Endodermal cell (in vitro differentiated cells): Measurements from ENCODE around the gene HSF4. TPM values are rescaled to one million over a fixed set of nuclear protein-coding genes. Genes with fewer than 3 reads are reported as not detected.

ENCODE experiments used
- DNase-seq: peaks from one replicate; pipeline ENCODE4 v3.0.0-alpha.2; 2017
- H3K27ac ChIP-seq: 2 replicates; pipeline ENCODE4 v1.5.1; 2013; ENCODE audit warnings: mild to moderate bottlenecking, low read depth, low read length, moderate library complexity
- H3K27me3 ChIP-seq: 2 replicates; pipeline ENCODE4 v1.6.1; 2013; ENCODE audit warnings: mild to moderate bottlenecking, low read length, moderate library complexity; ENCODE audit not compliant: insufficient read depth, control insufficient read depth, poor library complexity, severe bottlenecking
- H3K36me3 ChIP-seq: 2 replicates; pipeline ENCODE4 v1.7.0; 2013; ENCODE audit warnings: mild to moderate bottlenecking, low read length, moderate library complexity; ENCODE audit not compliant: control insufficient read depth, insufficient read depth
- H3K4me1 ChIP-seq: one replicate; pipeline ENCODE4 v1.7.0; 2013; ENCODE audit warnings: low read length; ENCODE audit not compliant: control insufficient read depth, insufficient read depth
- H3K4me3 ChIP-seq: 2 replicates; pipeline ENCODE4 v1.5.1; 2013; ENCODE audit warnings: mild to moderate bottlenecking, low read length, moderate library complexity
- H3K9ac ChIP-seq: 2 replicates; pipeline ENCODE4 v1.6.1; 2013; ENCODE audit warnings: mild to moderate bottlenecking, low read length, moderate library complexity; ENCODE audit not compliant: poor library complexity, severe bottlenecking; ENCODE audit errors: extremely low read depth
- H3K9me3 ChIP-seq: 2 replicates; pipeline ENCODE4 v1.6.1; 2013; ENCODE audit warnings: mild to moderate bottlenecking, low read length, moderate library complexity; ENCODE audit not compliant: control insufficient read depth
- H3K27ac Mint-ChIP-seq: 2 replicates; pipeline ENCODE4 v1.8.0; 2020; ENCODE audit warnings: mixed read lengths
- H3K27me3 Mint-ChIP-seq: 2 replicates; pipeline ENCODE4 v1.8.0; 2021; ENCODE audit warnings: mild to moderate bottlenecking, mixed read lengths; ENCODE audit not compliant: insufficient read depth
- H3K36me3 Mint-ChIP-seq: 2 replicates; pipeline ENCODE4 v1.8.0; 2020; ENCODE audit warnings: low read depth, mixed read lengths
- H3K4me1 Mint-ChIP-seq: 2 replicates; pipeline ENCODE4 v1.8.0; 2020; ENCODE audit warnings: mixed read lengths
- H3K4me3 Mint-ChIP-seq: 2 replicates; pipeline ENCODE4 v1.8.0; 2020; ENCODE audit warnings: mild to moderate bottlenecking, moderate library complexity, mixed read lengths
- H3K9me3 Mint-ChIP-seq: 2 replicates; pipeline ENCODE4 v1.8.0; 2020; ENCODE audit warnings: mild to moderate bottlenecking, mixed read lengths
- CTCF ChIP-seq: fragments of 200-600 bp; sonication (generic); conservative IDR thresholded peaks from 2 replicates; pipeline ENCODE4 v1.5.0; 2021; ENCODE audit warnings: antibody characterized with exemption, mild to moderate bottlenecking
- WGBS, 2 experiments: methylation state at CpG; one replicate each; pipeline versions ENCODE4 v1.1.5 to v1.1.7; 2013; ENCODE audit warnings: missing lambda C conversion rate in 2 of 2, mixed read lengths in 1 of 2; ENCODE audit not compliant: insufficient coverage in 1 of 2, insufficient read length in 1 of 2; 5-methylcytosine and 5-hydroxymethylcytosine counted together
- total RNA-seq, 2 donors: library from RNA; stranded (reverse); fragmentation: NEBNext Ultra II Directional in 1 of 2; extraction: Animal tissue kit (Norgen Biotek cat#: 25700) in 1 of 2; gene quantifications; 2 replicates in 1 of 2; 3 replicates in 1 of 2; pipeline ENCODE4 v1.2.1, GENCODE V29; 2021

Gene HSF4
- total RNA-seq, 2 donors from 2014 or later, result 2.0 to 6.8 TPM

GRCh38 chr16:67149276-67150046, 15.1 kb upstream of the HSF4 start:
- 83 to 86% methylated on average over 72 to 77 of the region's 77 CpGs for WGBS, 2 experiments
- Histone ChIP-seq H3K27ac (no peak overlapping the region), H3K9ac (no peak overlapping the region), H3K9me3 (no peaks in the 10 kb centered on the region), H3K36me3 (peaks cover 32% of the 10 kb centered on the region), H3K27me3 (peaks cover 49% of the 10 kb centered on the region), H3K4me1 (no peaks in the 10 kb centered on the region), H3K4me3 (no peak overlapping the region)
- H3K4me3 Mint-ChIP-seq, result peak overlapping the region; percentile 59
- H3K27ac Mint-ChIP-seq, result no peak overlapping the region
- no peak for DNase-seq
- H3K9me3 Mint-ChIP-seq, result no peaks in the 10 kb centered on the region
- H3K36me3 Mint-ChIP-seq, result peaks cover 36% of the 10 kb centered on the region
- peaks cover 4% of the 10 kb centered on the region for H3K4me1 Mint-ChIP-seq
- no peak for TF ChIP-seq CTCF
- peaks cover 43% of the 10 kb centered on the region for H3K27me3 Mint-ChIP-seq

DNA sequence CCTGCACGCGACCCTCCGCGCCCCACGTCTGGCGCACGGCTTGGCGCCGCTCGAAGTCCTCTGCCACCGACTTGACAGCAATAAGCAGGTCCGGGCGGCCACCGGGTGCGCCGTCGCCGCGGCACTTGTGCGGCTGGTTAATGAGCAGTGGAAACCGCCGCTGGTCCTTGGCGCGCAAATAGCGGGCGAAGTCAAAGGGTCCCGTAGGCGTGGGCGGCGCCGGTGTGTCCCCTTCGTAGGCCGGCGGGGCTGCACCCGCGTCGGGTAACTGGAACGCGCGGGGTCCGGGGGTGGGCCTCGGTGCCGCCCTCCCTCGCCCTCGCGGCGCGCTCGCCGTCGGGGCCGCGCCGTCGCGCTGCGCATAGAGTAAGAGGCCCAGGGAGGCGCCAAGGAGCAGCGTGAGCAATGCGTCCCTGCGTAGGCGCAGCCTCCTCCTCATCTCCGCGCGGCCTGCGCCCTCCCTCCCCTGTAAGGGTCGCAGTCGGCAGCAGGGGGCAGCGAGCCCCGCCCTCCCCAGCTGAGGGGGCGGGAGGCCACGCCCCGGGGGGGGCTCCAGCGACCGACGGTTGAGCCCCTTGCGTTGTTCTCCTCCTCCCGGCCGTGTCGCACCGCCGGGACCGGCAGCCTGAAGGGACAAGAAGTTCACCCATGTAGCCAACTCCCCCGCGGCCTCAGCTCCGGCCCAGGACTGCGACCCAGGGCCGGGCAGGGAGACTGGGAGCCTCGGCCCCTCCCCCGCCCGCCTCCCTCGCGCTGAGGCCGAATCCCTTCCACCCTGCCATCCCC, 14.3 kb upstream of the HSF4 start:
- Histone ChIP-seq H3K9me3 (no peaks in the 10 kb centered on the region), H3K9ac (peak overlapping the region; percentile 38), H3K36me3 (peaks cover 25% of the 10 kb centered on the region), H3K27me3 (peaks cover 57% of the 10 kb centered on the region), H3K4me3 (peak overlapping the region; percentile 75), H3K27ac (no peak overlapping the region), H3K4me1 (no peaks in the 10 kb centered on the region)
- Mint-ChIP-seq H3K36me3 (peaks cover 29% of the 10 kb centered on the region), H3K27ac (no peak overlapping the region), H3K27me3 (peaks cover 50% of the 10 kb centered on the region), H3K4me1 (peaks cover 6% of the 10 kb centered on the region), H3K9me3 (no peaks in the 10 kb centered on the region), H3K4me3 (peak overlapping the region; percentile 59)
- 11 to 31% methylated on average over 38 to 94 of the region's 94 CpGs for WGBS, 2 experiments
- DNase-seq, result peak; percentile 93
- TF ChIP-seq CTCF, result peak; percentile 67

DNA sequence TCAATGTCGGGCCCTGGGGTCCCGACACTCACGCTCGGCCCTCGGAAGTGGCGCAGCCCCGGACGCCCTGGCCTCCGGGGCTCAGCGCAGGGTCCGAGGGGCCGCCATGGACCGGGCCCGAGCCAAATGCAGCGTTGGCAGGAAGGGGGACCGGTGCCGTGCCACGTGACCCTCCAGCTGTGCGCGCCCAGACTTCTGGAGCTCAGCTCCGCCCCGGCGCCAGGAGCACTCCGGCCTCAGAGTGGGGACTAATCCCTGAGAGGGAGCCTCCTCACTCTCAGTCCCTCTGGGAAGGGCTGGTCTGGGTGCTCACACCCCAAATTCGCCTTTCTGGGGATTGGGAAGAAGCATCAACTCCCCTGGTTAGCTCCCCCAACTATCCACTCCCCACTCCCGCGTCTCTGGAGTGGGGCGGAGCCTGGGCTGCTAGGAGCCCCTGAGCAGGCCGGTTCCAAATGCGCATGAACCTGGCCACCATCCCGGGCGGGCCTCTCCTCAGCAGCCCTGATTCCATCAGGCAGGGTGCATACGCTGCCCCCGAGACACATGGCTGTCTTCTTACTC, 13.6 kb upstream of the HSF4 start, which contains the start of gene B3GNT9:
Gene B3GNT9, minus strand, starts transcription at position 166 of the 564 bp plus-strand sequence. CDS start 513 bp downstream, outside the sequence.
- H3K4me1 ChIP-seq, result no peaks in the 10 kb centered on the region
- Mint-ChIP-seq H3K27me3 (peaks cover 57% of the 10 kb centered on the region), H3K4me1 (peaks cover 6% of the 10 kb centered on the region), H3K27ac (peak within 1 kb of the TSS; percentile 80), H3K36me3 (peaks cover 23% of the 10 kb centered on the region), H3K9me3 (no peaks in the 10 kb centered on the region), H3K4me3 (peak within 1 kb of the TSS; percentile 59)
- peaks cover 64% of the 10 kb centered on the region for H3K27me3 ChIP-seq
- peak within 1 kb of the TSS; percentile 38 for H3K9ac ChIP-seq
- H3K9me3 ChIP-seq, result no peaks in the 10 kb centered on the region
- 6 to 12% methylated on average over 16 to 34 of the region's 34 CpGs for WGBS, 2 experiments
- H3K4me3 ChIP-seq, result peak within 1 kb of the TSS; percentile 75
- H3K36me3 ChIP-seq, result peaks cover 18% of the 10 kb centered on the region
- no peak for TF ChIP-seq CTCF
- peak; percentile 92 for DNase-seq
- H3K27ac ChIP-seq, result no peak within 1 kb of the TSS
